ENCODE results near the gene IFIT2. TPM values are rescaled to one million over a fixed set of nuclear protein-coding genes. Genes with fewer than 3 reads are reported as not detected.

Gene IFIT2
- total and polyA plus RNA-seq, 4 donors = 4.8 to 5.5 (median 5.2) TPM

GRCh38 chr10:89339875-89340274 lies 38.0 kb downstream of the IFIT2 start:
- H3K4me3 ChIP-seq (ENCODE audit: low read depth in 1 of 3, low read length in 3 of 3) = no peak overlapping the region
- peaks cover 0 to 7% (median 5%) of the 10 kb centered on the region in 4 donors for H3K4me1 ChIP-seq (ENCODE audit: control insufficient read depth in 4 of 4, insufficient read depth in 4 of 4, low read length in 3 of 4)
- 92% methylated on average over 4 of the region's 4 CpGs for WGBS
- TF ChIP-seq CTCF (IDR thresholded peaks at IDR 0.05; ENCODE audit: low read depth, low read length, missing input control) = no peak
- no peak for TF ChIP-seq FOXA1 (IDR thresholded peaks at IDR 0.05)
- TF ChIP-seq REST (IDR thresholded peaks at IDR 0.05) = no peak
- no peak for TF ChIP-seq HNF4G (IDR thresholded peaks at IDR 0.05)
- TF ChIP-seq EGR1 (IDR thresholded peaks at IDR 0.05; ENCODE audit: low read depth in 2 of 2) = no peak
- H3K36me3 ChIP-seq (ENCODE audit: control insufficient read depth in 4 of 4, insufficient read depth in 3 of 4, low read depth in 1 of 4, low read length in 3 of 4) = peaks cover 13 to 22% (median 18%) of the 10 kb centered on the region in 4 donors
- H3K9me3 ChIP-seq (ENCODE audit: control insufficient read depth in 4 of 4, low read length in 3 of 4) = no peaks in the 10 kb centered on the region
- no peak for DNase-seq (ENCODE audit: low spot score)
- no peaks in the 10 kb centered on the region for H3K27me3 ChIP-seq (ENCODE audit: control insufficient read depth in 4 of 4, insufficient read depth in 4 of 4, low read length in 3 of 4)
- no peak overlapping the region for H3K27ac ChIP-seq (ENCODE audit: low read depth in 1 of 2, low read length in 2 of 2)
- H3K9ac ChIP-seq (ENCODE audit: low read depth in 1 of 2, low read length in 2 of 2) = no peak overlapping the region

GRCh38 chr10:89341649-89342048 lies 39.8 kb downstream of the IFIT2 start:
- H3K9me3 ChIP-seq (ENCODE audit: control insufficient read depth in 4 of 4, low read length in 3 of 4) = no peaks in the 10 kb centered on the region
- H3K4me1 ChIP-seq (ENCODE audit: control insufficient read depth in 4 of 4, insufficient read depth in 4 of 4, low read length in 3 of 4) = peaks cover 0 to 14% (median 9%) of the 10 kb centered on the region in 4 donors
- no peak overlapping the region for H3K4me3 ChIP-seq (ENCODE audit: low read depth in 1 of 3, low read length in 3 of 3)
- peaks cover 13 to 22% (median 18%) of the 10 kb centered on the region in 4 donors for H3K36me3 ChIP-seq (ENCODE audit: control insufficient read depth in 4 of 4, insufficient read depth in 3 of 4, low read depth in 1 of 4, low read length in 3 of 4)
- no peaks in the 10 kb centered on the region for H3K27me3 ChIP-seq (ENCODE audit: control insufficient read depth in 4 of 4, insufficient read depth in 4 of 4, low read length in 3 of 4)
- no peak overlapping the region for H3K9ac ChIP-seq (ENCODE audit: low read depth in 1 of 2, low read length in 2 of 2)
- no peak for TF ChIP-seq TAF1 (conservative IDR thresholded peaks at IDR 0.05)
- TF ChIP-seq EGR1 (IDR thresholded peaks at IDR 0.05; ENCODE audit: low read depth in 2 of 2) = no peak
- no peak for TF ChIP-seq ATF3 (IDR thresholded peaks at IDR 0.05)
- no peak for TF ChIP-seq CTCF (IDR thresholded peaks at IDR 0.05; ENCODE audit: low read depth, low read length, missing input control)
- no peak for TF ChIP-seq HNF4G (IDR thresholded peaks at IDR 0.05)
- no peak for TF ChIP-seq FOXA1 (IDR thresholded peaks at IDR 0.05)
- no peak for TF ChIP-seq GABPA (IDR thresholded peaks at IDR 0.05 in 1 of 2, conservative IDR thresholded peaks at IDR 0.05 in 1 of 2)
- no peak for TF ChIP-seq YY1 (IDR thresholded peaks at IDR 0.05)
- TF ChIP-seq SP1 (IDR thresholded peaks at IDR 0.05) = no peak
- no peak for TF ChIP-seq JUND (IDR thresholded peaks at IDR 0.05)
- TF ChIP-seq FOXA2 (IDR thresholded peaks at IDR 0.05) = no peak
- no peak for TF ChIP-seq NR2F2 (IDR thresholded peaks at IDR 0.05)
- no peak for TF ChIP-seq RXRA (IDR thresholded peaks at IDR 0.05)
- no peak for TF ChIP-seq RAD21 (IDR thresholded peaks at IDR 0.05)
- no peak for TF ChIP-seq REST (IDR thresholded peaks at IDR 0.05)
- TF ChIP-seq ZBTB33 (IDR thresholded peaks at IDR 0.05) = no peak
- TF ChIP-seq MAX (IDR thresholded peaks at IDR 0.05) = no peak
- TF ChIP-seq HNF4A (conservative IDR thresholded peaks at IDR 0.05) = no peak
- H3K27ac ChIP-seq (ENCODE audit: low read depth in 1 of 2, low read length in 2 of 2) = no peak overlapping the region
- WGBS = 98% methylated on average over 3 of the region's 3 CpGs
- no peak for DNase-seq (ENCODE audit: low spot score)

Data from liver (tissue), 9 donors.